DND-41 (cell line): ENCODE data around the gene TSPEAR.

Experiments used
- ATAC-seq: fragments of 200-7000 bp; cut with Tn5 transposase; 3 replicates; pipeline ENCODE4 v1.9.1; 2021; ENCODE audit warnings: low read depth; ENCODE audit not compliant: insufficient read depth
- DNase-seq: peaks from one replicate; pipeline ENCODE4 v3.0.0-alpha.2; 2020
- H2AFZ ChIP-seq: 2 replicates; pipeline ENCODE4 v1.6.0; 2012; ENCODE audit warnings: low read depth, low read length
- H3K27ac ChIP-seq: 2 replicates; pipeline ENCODE4 v1.5.1; 2012; ENCODE audit warnings: low read length, inconsistent platforms
- H3K27me3 ChIP-seq: fragments of 200-600 bp; sonication (generic); 2 replicates; pipeline ENCODE4 v1.6.0; 2012; ENCODE audit warnings: low read length, mild to moderate bottlenecking, inconsistent platforms; ENCODE audit not compliant: insufficient read depth, poor library complexity
- H3K36me3 ChIP-seq: 2 replicates; pipeline ENCODE4 v1.5.1; 2012; ENCODE audit warnings: low read length, inconsistent platforms; ENCODE audit not compliant: insufficient read depth
- H3K4me1 ChIP-seq: 2 replicates; pipeline ENCODE4 v1.5.1; 2012; ENCODE audit warnings: mild to moderate bottlenecking, low read length; ENCODE audit not compliant: insufficient read depth
- H3K4me2 ChIP-seq: 2 replicates; pipeline ENCODE4 v1.6.0; 2012; ENCODE audit warnings: mild to moderate bottlenecking, moderate library complexity, low read length, inconsistent platforms; ENCODE audit not compliant: insufficient read depth
- H3K4me3 ChIP-seq, 2 experiments: fragments of 200-600 bp in 1 of 2; shearing (Covaris generic) in 1 of 2; 2 replicates each; pipeline ENCODE4 v1.5.1; 2012 to 2016; ENCODE audit warnings: inconsistent platforms in 2 of 2, low read length in 2 of 2, mild to moderate bottlenecking in 2 of 2, low read depth in 1 of 2, moderate library complexity in 1 of 2
- H3K79me2 ChIP-seq: 2 replicates; pipeline ENCODE4 v1.6.0; 2012; ENCODE audit warnings: low read length, inconsistent platforms; ENCODE audit not compliant: insufficient read depth
- H3K9ac ChIP-seq: 2 replicates; pipeline ENCODE4 v1.6.0; 2012; ENCODE audit warnings: low read depth, mild to moderate bottlenecking, inconsistent platforms, low read length, moderate library complexity
- H3K9me3 ChIP-seq: 2 replicates; pipeline ENCODE4 v1.5.1; 2012; ENCODE audit warnings: low read length, moderate library complexity, mild to moderate bottlenecking, inconsistent platforms; ENCODE audit not compliant: insufficient read depth, severe bottlenecking
- H4K20me1 ChIP-seq: 2 replicates; pipeline ENCODE4 v1.6.0; 2012; ENCODE audit warnings: low read length; ENCODE audit not compliant: insufficient read depth
- CTCF ChIP-seq: IDR thresholded peaks from 2 replicates; pipeline ENCODE4 v1.5.1; 2012; ENCODE audit warnings: borderline replicate concordance, low read length, moderate library complexity, mild to moderate bottlenecking; ENCODE audit not compliant: poor library complexity, severe bottlenecking; ENCODE audit errors: extremely low read depth
- EZH2 ChIP-seq: IDR thresholded peaks from 3 replicates; pipeline ENCODE4 v1.6.1; 2012; ENCODE audit warnings: borderline replicate concordance, low read depth, mild to moderate bottlenecking, moderate library complexity, low read length, inconsistent platforms; ENCODE audit not compliant: severe bottlenecking

The TSPEAR gene

GRCh38 chr21:44490816-44491215 lies 220.6 kb downstream of the TSPEAR start:
- TF ChIP-seq CTCF = no peak
- TF ChIP-seq EZH2 = no peak

GRCh38 chr21:44490405-44490804 lies 221.0 kb downstream of the TSPEAR start:
- Histone ChIP-seq H3K9me3 (peaks cover 2% of the 10 kb centered on the region), H3K4me2 (no peak overlapping the region), H3K9ac (no peak overlapping the region), H3K27me3 (no peaks in the 10 kb centered on the region), H3K27ac (no peak overlapping the region), H3K79me2 (no peaks in the 10 kb centered on the region), H3K4me1 (no peaks in the 10 kb centered on the region), H2AFZ (no peak overlapping the region), H4K20me1 (no peaks in the 10 kb centered on the region), H3K36me3 (no peaks in the 10 kb centered on the region), H3K4me3 (no peak overlapping the region)
- no peak for ATAC-seq
- no peak for DNase-seq
- no peak for TF ChIP-seq EZH2
- no peak for TF ChIP-seq CTCF

More at GRCh38 chr21:44490816-44491215, 220.6 kb downstream of the TSPEAR start:
- Histone ChIP-seq H3K9ac (no peak overlapping the region), H4K20me1 (no peaks in the 10 kb centered on the region), H2AFZ (no peak overlapping the region), H3K36me3 (no peaks in the 10 kb centered on the region), H3K4me3 (no peak overlapping the region), H3K79me2 (no peaks in the 10 kb centered on the region), H3K9me3 (peaks cover 2% of the 10 kb centered on the region), H3K4me1 (no peaks in the 10 kb centered on the region), H3K27ac (no peak overlapping the region), H3K27me3 (no peaks in the 10 kb centered on the region), H3K4me2 (no peak overlapping the region)
- ATAC-seq (no peak), DNase-seq (no peak)

GRCh38 chr21:44489962-44490361 lies 221.4 kb downstream of the TSPEAR start:
- no peaks in the 10 kb centered on the region for H3K27me3 ChIP-seq

More at GRCh38 chr21:44489962-44490361, 221.4 kb downstream of the TSPEAR start:
- no peak for DNase-seq
- Histone ChIP-seq H3K27ac (no peak overlapping the region), H3K4me3 (no peak overlapping the region), H3K4me2 (no peak overlapping the region), H3K9me3 (peaks cover 2% of the 10 kb centered on the region), H4K20me1 (no peaks in the 10 kb centered on the region), H3K36me3 (no peaks in the 10 kb centered on the region), H3K9ac (no peak overlapping the region), H2AFZ (no peak overlapping the region), H3K4me1 (no peaks in the 10 kb centered on the region), H3K79me2 (no peaks in the 10 kb centered on the region)
- ATAC-seq = no peak
- TF ChIP-seq CTCF (peak; percentile 21), EZH2 (no peak)
